GM23338 (cell line): ENCODE results near the gene CECR2. TPM values are rescaled to one million over a fixed set of nuclear protein-coding genes. Genes with fewer than 3 reads are reported as not detected.

Source experiments
- ATAC-seq: fragments of 200-7000 bp; cut with Tn5 transposase; 3 replicates; pipeline ENCODE4 v1.9.1; 2020
- DNase-seq: peaks from one replicate; pipeline ENCODE4 v3.0.0-alpha.2; 2015; ENCODE audit warnings: low spot score
- H2AFZ ChIP-seq: fragments of 200-600 bp; sonication (generic); 2 replicates; pipeline ENCODE4 v1.8.0; 2016; ENCODE audit warnings: antibody characterized with exemption, mild to moderate bottlenecking, moderate library complexity
- H3F3A ChIP-seq: fragments of 200-600 bp; sonication (generic); replicated peaks from 2 replicates; pipeline ENCODE4 v1.8.0; 2017; ENCODE audit warnings: antibody characterized with exemption, mixed run types, low read depth
- H3K27ac ChIP-seq: fragments of 200-600 bp; sonication (generic); 2 replicates; pipeline ENCODE4 v1.6.1; 2016; ENCODE audit warnings: low read depth
- H3K27me3 ChIP-seq: fragments of 200-600 bp; sonication (generic); 2 replicates; pipeline ENCODE4 v1.8.0; 2016; ENCODE audit warnings: mild to moderate bottlenecking, mixed run types, moderate library complexity; ENCODE audit not compliant: insufficient read depth
- H3K36me3 ChIP-seq: fragments of 200-600 bp; sonication (generic); 2 replicates; pipeline ENCODE4 v1.8.0; 2016; ENCODE audit warnings: mild to moderate bottlenecking; ENCODE audit not compliant: insufficient read depth
- H3K4me1 ChIP-seq: fragments of 200-600 bp; sonication (generic); 2 replicates; pipeline ENCODE4 v1.8.0; 2016; ENCODE audit warnings: mild to moderate bottlenecking, moderate library complexity; ENCODE audit not compliant: insufficient read depth
- H3K4me2 ChIP-seq: fragments of 200-600 bp; sonication (generic); 2 replicates; pipeline ENCODE4 v1.7.1; 2017; ENCODE audit warnings: mixed run types
- H3K4me3 ChIP-seq: fragments of 200-600 bp; sonication (generic); 2 replicates; pipeline ENCODE4 v1.6.1; 2016; ENCODE audit warnings: mixed run types
- H3K79me2 ChIP-seq: fragments of 200-600 bp; sonication (generic); replicated peaks from 2 replicates; pipeline ENCODE4 v1.8.0; 2017; ENCODE audit warnings: mild to moderate bottlenecking; ENCODE audit not compliant: insufficient read depth
- H3K9me2 ChIP-seq: fragments of 200-600 bp; sonication (generic); 2 replicates; pipeline ENCODE4 v1.8.0; 2017; ENCODE audit not compliant: insufficient read depth
- H4K20me1 ChIP-seq: fragments of 200-600 bp; sonication (generic); replicated peaks from 2 replicates; pipeline ENCODE4 v1.8.0; 2017; ENCODE audit warnings: mild to moderate bottlenecking; ENCODE audit not compliant: insufficient read depth
- H3K27ac Mint-ChIP-seq: 2 replicates; pipeline ENCODE4 v1.8.0; 2020; ENCODE audit warnings: inconsistent platforms, mild to moderate bottlenecking, moderate library complexity, mixed read lengths
- H3K27me3 Mint-ChIP-seq: 3 replicates; pipeline ENCODE4 v1.8.0; 2022; ENCODE audit warnings: low read depth, mild to moderate bottlenecking, moderate library complexity, mixed read lengths, inconsistent platforms; ENCODE audit not compliant: insufficient read depth, poor library complexity
- H3K36me3 Mint-ChIP-seq: 3 replicates; pipeline ENCODE4 v1.8.0; 2021; ENCODE audit warnings: low read depth, mild to moderate bottlenecking, inconsistent platforms, moderate library complexity, mixed read lengths
- H3K4me1 Mint-ChIP-seq: 3 replicates; pipeline ENCODE4 v1.8.0; 2020; ENCODE audit warnings: mild to moderate bottlenecking, inconsistent platforms, mixed read lengths
- H3K4me3 Mint-ChIP-seq: 3 replicates; pipeline ENCODE4 v1.8.0; 2021; ENCODE audit warnings: moderate library complexity, mild to moderate bottlenecking, inconsistent platforms, mixed read lengths
- H3K9me3 Mint-ChIP-seq: 3 replicates; pipeline ENCODE4 v1.8.0; 2020; ENCODE audit warnings: moderate library complexity, mild to moderate bottlenecking, inconsistent platforms, mixed read lengths
- CREB1 ChIP-seq: fragments of 250-450 bp; sonication (Bioruptor Pico); IDR thresholded peaks from 2 replicates; pipeline ENCODE4 v1.5.0; 2020; ENCODE audit warnings: low read depth, mild to moderate bottlenecking, moderate library complexity
- CTCF ChIP-seq, 2 experiments: fragments of 200-600 bp in 1 of 2; sonication (generic) in 1 of 2; conservative IDR thresholded peaks; 2 replicates each; pipeline versions ENCODE4 v1.5.1 to v1.6.1; 2016 to 2017; ENCODE audit warnings: antibody characterized with exemption in 2 of 2, low read depth in 2 of 2, mild to moderate bottlenecking in 2 of 2, moderate library complexity in 1 of 2
- ETS1 ChIP-seq: IDR thresholded peaks from 2 replicates; pipeline ENCODE4 v1.6.1; 2016; ENCODE audit warnings: antibody characterized with exemption
- EZH2 ChIP-seq: fragments of 200-600 bp; sonication (generic); IDR thresholded peaks from one replicate; pipeline ENCODE4 v1.8.0; 2017; ENCODE audit warnings: antibody characterized with exemption, mild to moderate bottlenecking, low read depth; ENCODE audit not compliant: unreplicated experiment
- EZH2phosphoT487 ChIP-seq: fragments of 200-600 bp; sonication (generic); IDR thresholded peaks from one replicate; pipeline ENCODE4 v1.8.1; 2018; ENCODE audit warnings: antibody characterized with exemption; ENCODE audit not compliant: unreplicated experiment
- JUNB ChIP-seq: IDR thresholded peaks from one replicate; pipeline ENCODE4 v1.6.1; 2016; ENCODE audit warnings: antibody characterized with exemption; ENCODE audit not compliant: unreplicated experiment
- NANOG ChIP-seq: IDR thresholded peaks from 2 replicates; pipeline ENCODE4 v1.6.1; 2016; ENCODE audit warnings: antibody characterized with exemption, borderline replicate concordance
- POLR2AphosphoS5 ChIP-seq: IDR thresholded peaks from 2 replicates; pipeline ENCODE4 v1.6.1; 2016; ENCODE audit warnings: antibody characterized with exemption, low read depth
- REST ChIP-seq: IDR thresholded peaks from one replicate; pipeline ENCODE4 v1.6.1; 2018; ENCODE audit warnings: antibody characterized with exemption; ENCODE audit not compliant: unreplicated experiment
- STAT1 ChIP-seq: IDR thresholded peaks from one replicate; pipeline ENCODE4 v1.6.1; 2016; ENCODE audit warnings: antibody characterized with exemption; ENCODE audit not compliant: unreplicated experiment
- ZNF114 ChIP-seq: fragments of 250-450 bp; sonication (Bioruptor Pico); IDR thresholded peaks from 2 replicates; pipeline ENCODE4 v1.5.0; 2020; ENCODE audit warnings: mild to moderate bottlenecking, moderate library complexity
- ZNF331 ChIP-seq: fragments of 250-450 bp; sonication (Bioruptor Pico); IDR thresholded peaks from 2 replicates; pipeline ENCODE4 v1.5.0; 2020; ENCODE audit warnings: low read depth, mild to moderate bottlenecking, moderate library complexity
- ZNF462 ChIP-seq: fragments of 250-450 bp; sonication (Bioruptor Pico); IDR thresholded peaks from 2 replicates; pipeline ENCODE4 v1.5.0; 2020; ENCODE audit warnings: mild to moderate bottlenecking, moderate library complexity
- polyA plus RNA-seq: library from polyadenylated mRNA; unstranded; fragments of >200 nt; fragmentation: Nextera tagmentation; extraction: Ambion mirVana; gene quantifications from 2 replicates; pipeline ENCODE4 v1.2.1, GENCODE V29; 2016
- total RNA-seq: library from RNA; depleted of rRNA; stranded (reverse); fragments of >200 nt; shearing (Covaris generic); gene quantifications from 2 replicates; pipeline ENCODE4 v1.2.3, GENCODE V29; 2014

CECR2 gene
- total and polyA plus RNA-seq, 2 experiments from 2014 or later, result 18.4 to 110 TPM

- Mint-ChIP-seq H3K36me3 (no peaks in the 10 kb centered on the region), H3K9me3 (no peaks in the 10 kb centered on the region), H3K27ac (no peak overlapping the region), H3K4me1 (no peaks in the 10 kb centered on the region), H3K27me3 (no peaks in the 10 kb centered on the region), H3K4me3 (no peak overlapping the region)
- ATAC-seq, result no peak
- Histone ChIP-seq H3K4me2 (no peak overlapping the region), H3K27me3 (no peaks in the 10 kb centered on the region), H3K4me1 (no peaks in the 10 kb centered on the region), H3K27ac (no peak overlapping the region), H3K36me3 (no peaks in the 10 kb centered on the region), H2AFZ (no peak overlapping the region), H3K4me3 (no peak overlapping the region), H4K20me1 (no peaks in the 10 kb centered on the region), H3K9me2 (no peaks in the 10 kb centered on the region), H3K79me2 (no peaks in the 10 kb centered on the region), H3F3A (peaks cover 12% of the 10 kb centered on the region; the same call in 1 of the 2 replicates)
- no peak for DNase-seq
- TF ChIP-seq REST, result no peak
- TF ChIP-seq CTCF (conservative IDR thresholded peaks at IDR 0.05; ENCODE audit: low read depth in 2 of 2), result no peak
- no peak for TF ChIP-seq ZNF331 (CRISPR knock-in tag)
- TF ChIP-seq EZH2phosphoT487, result no peak
- TF ChIP-seq EZH2, result no peak
- no peak for TF ChIP-seq STAT1
- no peak for TF ChIP-seq ZNF114 (CRISPR knock-in tag)
- no peak for TF ChIP-seq JUNB
- no peak for TF ChIP-seq NANOG
- TF ChIP-seq POLR2AphosphoS5, result no peak
- TF ChIP-seq ETS1, result no peak
- no peak for TF ChIP-seq ZNF462
- TF ChIP-seq CREB1 (CRISPR knock-in tag), result no peak
These were observed 22.7 kb upstream of the CECR2 start for GRCh38 chr22:17346578-17346977.
